ENCODE measurements around the gene THEM4. TPM values are rescaled to one million over a fixed set of nuclear protein-coding genes. Genes with fewer than 3 reads are reported as not detected.
"Not testable (repeated sequence)": the region's sequence is repeated elsewhere in the genome, so short reads cannot be mapped to it uniquely, and the experiment has no call there.

Gene THEM4
- total RNA-seq, 1 donor from 2014 or later = 21.7 TPM

GRCh38 chr1:151905070-151905442 is 4.3 kb downstream of the THEM4 start:
- Histone ChIP-seq H3K36me3 (ENCODE audit: control insufficient read depth, insufficient read depth, low read length) (no peaks in the 10 kb centered on the region), H3K4me3 (ENCODE audit: low read depth, low read length) (no peak overlapping the region), H3K27me3 (ENCODE audit: control insufficient read depth, insufficient read depth, low read length) (no peaks in the 10 kb centered on the region)
- no peak for DNase-seq (ENCODE audit: low read depth)
- TF ChIP-seq, protein P1, sequence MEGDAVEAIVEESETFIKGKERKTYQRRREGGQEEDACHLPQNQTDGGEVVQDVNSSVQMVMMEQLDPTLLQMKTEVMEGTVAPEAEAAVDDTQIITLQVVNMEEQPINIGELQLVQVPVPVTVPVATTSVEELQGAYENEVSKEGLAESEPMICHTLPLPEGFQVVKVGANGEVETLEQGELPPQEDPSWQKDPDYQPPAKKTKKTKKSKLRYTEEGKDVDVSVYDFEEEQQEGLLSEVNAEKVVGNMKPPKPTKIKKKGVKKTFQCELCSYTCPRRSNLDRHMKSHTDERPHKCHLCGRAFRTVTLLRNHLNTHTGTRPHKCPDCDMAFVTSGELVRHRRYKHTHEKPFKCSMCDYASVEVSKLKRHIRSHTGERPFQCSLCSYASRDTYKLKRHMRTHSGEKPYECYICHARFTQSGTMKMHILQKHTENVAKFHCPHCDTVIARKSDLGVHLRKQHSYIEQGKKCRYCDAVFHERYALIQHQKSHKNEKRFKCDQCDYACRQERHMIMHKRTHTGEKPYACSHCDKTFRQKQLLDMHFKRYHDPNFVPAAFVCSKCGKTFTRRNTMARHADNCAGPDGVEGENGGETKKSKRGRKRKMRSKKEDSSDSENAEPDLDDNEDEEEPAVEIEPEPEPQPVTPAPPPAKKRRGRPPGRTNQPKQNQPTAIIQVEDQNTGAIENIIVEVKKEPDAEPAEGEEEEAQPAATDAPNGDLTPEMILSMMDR (IDR thresholded peaks at IDR 0.05; ENCODE audit: insufficient read depth, low read length, poor library complexity, severe bottlenecking) = no peak

DNA sequence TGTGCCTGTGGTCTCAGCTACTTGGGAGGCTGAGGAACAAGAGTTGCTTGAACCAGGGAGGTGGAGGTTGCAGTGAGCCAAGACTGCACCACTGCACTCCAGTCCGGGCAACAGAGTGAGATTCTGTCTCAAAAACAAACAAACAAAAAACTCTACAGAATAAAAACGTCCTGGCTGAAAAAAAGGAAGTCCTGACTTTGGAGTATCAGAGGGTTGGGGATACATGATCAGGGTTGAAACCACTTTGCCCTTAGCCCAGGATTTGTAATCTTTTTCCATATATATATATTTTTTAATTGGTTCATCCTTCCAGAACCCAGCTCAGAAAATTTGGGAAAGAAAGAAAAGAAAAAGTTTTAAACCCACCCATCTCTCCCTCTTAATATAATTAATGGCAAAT is 6.5 kb downstream of the THEM4 start:
- TF ChIP-seq, protein P1 (IDR thresholded peaks at IDR 0.05; ENCODE audit: insufficient read depth, low read length, poor library complexity, severe bottlenecking) = no peak
- H3K36me3 ChIP-seq (ENCODE audit: control insufficient read depth, insufficient read depth, low read length) = no peaks in the 10 kb centered on the region
- no peak overlapping the region for H3K4me3 ChIP-seq (ENCODE audit: low read depth, low read length)

GRCh38 chr1:151900804-151901203 is 8.5 kb downstream of the THEM4 start:
- not testable (repeated sequence) for H3K4me3 ChIP-seq (ENCODE audit: low read depth, low read length); H3K36me3 ChIP-seq (ENCODE audit: control insufficient read depth, insufficient read depth, low read length); H3K27me3 ChIP-seq (ENCODE audit: control insufficient read depth, insufficient read depth, low read length); DNase-seq (ENCODE audit: low read depth)

More for the DNA sequence above, 6.5 kb downstream of the THEM4 start:
- no peak for DNase-seq (ENCODE audit: low read depth)
- H3K27me3 ChIP-seq (ENCODE audit: control insufficient read depth, insufficient read depth, low read length) = no peaks in the 10 kb centered on the region

DNA sequence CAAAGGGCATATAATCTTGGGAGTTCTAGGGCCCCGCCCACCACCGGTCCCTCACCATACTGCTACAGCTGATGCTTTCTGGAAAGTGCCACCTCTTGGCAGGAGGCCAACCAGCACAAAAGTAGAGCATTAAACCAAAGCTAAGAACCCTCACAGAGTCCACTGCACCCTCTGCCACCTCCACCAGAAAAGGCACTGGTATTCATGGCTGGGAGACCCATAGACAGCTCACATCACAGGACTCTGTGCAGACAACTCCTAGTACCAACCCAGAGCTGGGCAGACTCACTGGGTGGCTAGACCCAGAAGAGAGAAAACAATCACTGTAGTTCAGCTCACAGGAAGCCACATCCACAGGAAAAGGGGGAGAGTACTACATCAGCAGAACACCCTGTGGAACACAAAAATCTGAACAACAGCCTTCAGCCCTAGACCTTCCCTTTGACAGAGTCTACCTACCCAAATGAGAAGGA is 10.8 kb downstream of the THEM4 start:
- no peaks in the 10 kb centered on the region for H3K27me3 ChIP-seq (ENCODE audit: control insufficient read depth, insufficient read depth, low read length)
- no peaks in the 10 kb centered on the region for H3K36me3 ChIP-seq (ENCODE audit: control insufficient read depth, insufficient read depth, low read length)
- no peak overlapping the region for H3K4me3 ChIP-seq (ENCODE audit: low read depth, low read length)
- TF ChIP-seq, protein P1 (IDR thresholded peaks at IDR 0.05; ENCODE audit: insufficient read depth, low read length, poor library complexity, severe bottlenecking) = no peak
- DNase-seq (ENCODE audit: low read depth) = no peak

GRCh38 chr1:151897991-151898431 is 11.3 kb downstream of the THEM4 start:
- Histone ChIP-seq H3K4me3 (ENCODE audit: low read depth, low read length) (no peak overlapping the region), H3K36me3 (ENCODE audit: control insufficient read depth, insufficient read depth, low read length) (no peaks in the 10 kb centered on the region), H3K27me3 (ENCODE audit: control insufficient read depth, insufficient read depth, low read length) (no peaks in the 10 kb centered on the region)
- DNase-seq (ENCODE audit: low read depth) = no peak
- TF ChIP-seq, protein P1 (IDR thresholded peaks at IDR 0.05; ENCODE audit: insufficient read depth, low read length, poor library complexity, severe bottlenecking) = no peak

DNA sequence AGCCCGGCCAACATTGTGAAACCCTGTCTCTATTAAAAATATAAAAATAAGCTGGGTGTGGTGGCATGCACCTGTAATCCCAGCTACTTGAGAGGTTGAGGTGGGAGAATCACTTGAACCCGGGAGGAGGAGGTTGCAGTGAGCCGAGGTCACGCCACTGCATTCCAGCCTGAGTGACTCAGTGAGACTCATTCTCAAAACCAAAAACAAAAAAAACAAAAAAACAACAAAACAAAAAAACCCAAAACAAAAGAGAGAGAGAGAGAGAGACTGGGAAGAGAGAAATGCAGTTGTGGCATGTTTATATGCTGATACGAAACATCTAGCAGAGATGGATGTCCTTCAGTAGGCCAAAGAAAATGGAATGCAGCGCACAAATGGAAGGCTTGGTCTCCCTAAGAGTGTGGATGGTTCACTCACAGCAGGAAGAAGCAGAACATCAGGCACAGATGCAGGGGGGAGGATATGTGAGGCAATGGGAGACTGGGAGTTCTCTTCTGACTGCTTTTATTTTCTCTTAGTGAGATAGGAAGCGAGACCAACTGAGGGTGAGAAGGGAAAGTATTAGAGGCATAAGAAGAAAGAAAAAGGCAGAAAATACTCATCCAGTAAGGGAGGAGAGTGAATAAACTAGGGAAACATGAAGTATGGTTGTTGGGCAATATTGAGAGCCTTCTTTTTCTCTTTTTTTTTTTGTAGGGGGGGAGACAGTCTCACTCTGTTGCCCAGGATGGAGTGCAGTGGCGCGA is 16.0 kb downstream of the THEM4 start:
- Histone ChIP-seq H3K27me3 (ENCODE audit: control insufficient read depth, insufficient read depth, low read length) (no peaks in the 10 kb centered on the region), H3K36me3 (ENCODE audit: control insufficient read depth, insufficient read depth, low read length) (no peaks in the 10 kb centered on the region), H3K4me3 (ENCODE audit: low read depth, low read length) (no peak overlapping the region)
- TF ChIP-seq, protein P1 (IDR thresholded peaks at IDR 0.05; ENCODE audit: insufficient read depth, low read length, poor library complexity, severe bottlenecking) = no peak
- no peak for DNase-seq (ENCODE audit: low read depth)
